IMR-90 (cell line): Measurements from ENCODE around the gene PDZRN3.

ENCODE experiments used
- CEBPB ChIP-seq: IDR thresholded peaks from 2 replicates; pipeline ENCODE4 v1.6.1; 2012; ENCODE audit warnings: low read depth, low read length, improper control_type of control experiment
- FOS ChIP-seq: fragments of 150-350 bp; IDR thresholded peaks from 2 replicates; pipeline ENCODE4 v1.6.1; 2016; ENCODE audit warnings: low read depth, low read length
- MAZ ChIP-seq: IDR thresholded peaks from 2 replicates; pipeline ENCODE4 v1.6.1; 2012; ENCODE audit warnings: low read depth, mild to moderate bottlenecking, low read length, improper control_type of control experiment, moderate library complexity, borderline replicate concordance
- MXI1 ChIP-seq: IDR thresholded peaks from 2 replicates; pipeline ENCODE4 v1.6.1; 2012; ENCODE audit warnings: low read depth, mild to moderate bottlenecking, low read length, moderate library complexity, borderline replicate concordance
- NFE2L2 ChIP-seq: fragments of 150-350 bp; IDR thresholded peaks from 2 replicates; pipeline ENCODE4 v1.6.1; 2016; ENCODE audit warnings: low read depth, mild to moderate bottlenecking, low read length
- POLR2A ChIP-seq: IDR thresholded peaks from 2 replicates; pipeline ENCODE4 v1.6.1; 2012; ENCODE audit warnings: mild to moderate bottlenecking, low read depth, low read length
- RAD21 ChIP-seq: IDR thresholded peaks from 2 replicates; pipeline ENCODE4 v1.6.1; 2012; ENCODE audit warnings: low read length, improper control_type of control experiment
- RCOR1 ChIP-seq: IDR thresholded peaks from 2 replicates; pipeline ENCODE4 v1.6.1; 2012; ENCODE audit warnings: mild to moderate bottlenecking, low read length, improper control_type of control experiment; ENCODE audit not compliant: insufficient replicate concordance
- RFX5 ChIP-seq: IDR thresholded peaks from 2 replicates; pipeline ENCODE4 v1.8.0; 2012; ENCODE audit warnings: low read depth, mild to moderate bottlenecking, low read length, moderate library complexity
- SMC3 ChIP-seq: fragments of 150-350 bp; IDR thresholded peaks from 2 replicates; pipeline ENCODE4 v1.6.1; 2016; ENCODE audit warnings: low read depth, mild to moderate bottlenecking, antibody characterized with exemption, low read length, moderate library complexity
- TF ChIP-seq, protein P1 (sequence below): conservative IDR thresholded peaks from 2 replicates; pipeline ENCODE4 v1.5.1; 2012; ENCODE audit warnings: mild to moderate bottlenecking, low read depth, low read length, improper control_type of control experiment
- TF ChIP-seq, protein P2 (sequence below): fragments of 150-350 bp; IDR thresholded peaks from 2 replicates; pipeline ENCODE4 v1.6.1; 2017; ENCODE audit warnings: mild to moderate bottlenecking, antibody characterized with exemption, low read length, low read depth
- TF ChIP-seq, protein P3 (sequence below): fragments of 150-350 bp; IDR thresholded peaks from 2 replicates; pipeline ENCODE4 v1.6.1; 2016; ENCODE audit warnings: low read depth, mild to moderate bottlenecking, low read length, moderate library complexity, borderline replicate concordance

DNA sequence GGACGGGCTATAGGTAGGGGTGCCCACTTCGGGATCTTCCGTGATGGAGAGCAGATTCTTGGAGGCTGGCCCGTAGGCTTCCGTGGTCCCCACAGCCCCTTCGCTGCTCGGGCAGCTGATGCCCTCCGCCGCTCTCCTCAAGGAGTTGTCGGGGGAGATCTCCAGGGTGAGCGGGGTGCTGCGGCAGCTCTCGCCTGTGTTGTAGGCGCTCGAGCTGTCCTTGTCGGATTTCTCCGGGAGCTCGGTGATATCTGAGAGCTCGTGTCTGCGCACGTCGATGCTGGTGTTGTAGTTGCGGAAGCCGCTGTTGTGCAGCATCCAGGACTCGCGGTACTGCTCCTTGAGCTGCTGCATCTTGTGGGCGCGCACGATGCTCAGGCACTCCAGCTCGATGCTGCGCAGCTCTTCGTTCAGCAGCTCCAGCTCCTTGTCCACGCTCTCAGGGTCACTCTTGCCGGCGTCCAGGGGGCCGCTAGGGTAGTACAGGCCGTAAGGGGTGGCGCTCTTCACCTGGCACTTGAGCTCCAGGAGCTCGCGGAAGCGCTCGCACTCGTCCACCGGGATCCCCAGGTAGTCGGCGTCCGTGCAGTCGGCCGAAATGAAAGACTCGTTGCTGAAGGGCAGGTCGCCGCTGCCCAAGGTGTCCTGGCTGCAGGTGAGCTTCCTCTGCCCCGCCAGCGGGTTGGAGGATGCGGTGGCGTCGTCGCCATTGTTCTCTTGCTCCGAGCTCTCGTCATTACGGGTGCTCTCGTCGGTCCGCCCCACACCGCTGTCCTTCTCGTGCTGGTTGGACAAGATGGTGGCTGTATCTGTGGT is 240.4 kb downstream of the PDZRN3 start:
- no peak for TF ChIP-seq FOS
- TF ChIP-seq, protein P1, sequence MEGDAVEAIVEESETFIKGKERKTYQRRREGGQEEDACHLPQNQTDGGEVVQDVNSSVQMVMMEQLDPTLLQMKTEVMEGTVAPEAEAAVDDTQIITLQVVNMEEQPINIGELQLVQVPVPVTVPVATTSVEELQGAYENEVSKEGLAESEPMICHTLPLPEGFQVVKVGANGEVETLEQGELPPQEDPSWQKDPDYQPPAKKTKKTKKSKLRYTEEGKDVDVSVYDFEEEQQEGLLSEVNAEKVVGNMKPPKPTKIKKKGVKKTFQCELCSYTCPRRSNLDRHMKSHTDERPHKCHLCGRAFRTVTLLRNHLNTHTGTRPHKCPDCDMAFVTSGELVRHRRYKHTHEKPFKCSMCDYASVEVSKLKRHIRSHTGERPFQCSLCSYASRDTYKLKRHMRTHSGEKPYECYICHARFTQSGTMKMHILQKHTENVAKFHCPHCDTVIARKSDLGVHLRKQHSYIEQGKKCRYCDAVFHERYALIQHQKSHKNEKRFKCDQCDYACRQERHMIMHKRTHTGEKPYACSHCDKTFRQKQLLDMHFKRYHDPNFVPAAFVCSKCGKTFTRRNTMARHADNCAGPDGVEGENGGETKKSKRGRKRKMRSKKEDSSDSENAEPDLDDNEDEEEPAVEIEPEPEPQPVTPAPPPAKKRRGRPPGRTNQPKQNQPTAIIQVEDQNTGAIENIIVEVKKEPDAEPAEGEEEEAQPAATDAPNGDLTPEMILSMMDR = no peak
- TF ChIP-seq, protein P2, sequence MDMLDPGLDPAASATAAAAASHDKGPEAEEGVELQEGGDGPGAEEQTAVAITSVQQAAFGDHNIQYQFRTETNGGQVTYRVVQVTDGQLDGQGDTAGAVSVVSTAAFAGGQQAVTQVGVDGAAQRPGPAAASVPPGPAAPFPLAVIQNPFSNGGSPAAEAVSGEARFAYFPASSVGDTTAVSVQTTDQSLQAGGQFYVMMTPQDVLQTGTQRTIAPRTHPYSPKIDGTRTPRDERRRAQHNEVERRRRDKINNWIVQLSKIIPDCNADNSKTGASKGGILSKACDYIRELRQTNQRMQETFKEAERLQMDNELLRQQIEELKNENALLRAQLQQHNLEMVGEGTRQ = no peak
- TF ChIP-seq SMC3 = no peak
- TF ChIP-seq POLR2A = no peak
- TF ChIP-seq, protein P3, sequence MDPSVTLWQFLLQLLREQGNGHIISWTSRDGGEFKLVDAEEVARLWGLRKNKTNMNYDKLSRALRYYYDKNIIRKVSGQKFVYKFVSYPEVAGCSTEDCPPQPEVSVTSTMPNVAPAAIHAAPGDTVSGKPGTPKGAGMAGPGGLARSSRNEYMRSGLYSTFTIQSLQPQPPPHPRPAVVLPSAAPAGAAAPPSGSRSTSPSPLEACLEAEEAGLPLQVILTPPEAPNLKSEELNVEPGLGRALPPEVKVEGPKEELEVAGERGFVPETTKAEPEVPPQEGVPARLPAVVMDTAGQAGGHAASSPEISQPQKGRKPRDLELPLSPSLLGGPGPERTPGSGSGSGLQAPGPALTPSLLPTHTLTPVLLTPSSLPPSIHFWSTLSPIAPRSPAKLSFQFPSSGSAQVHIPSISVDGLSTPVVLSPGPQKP = no peak
- no peak for TF ChIP-seq RFX5
- TF ChIP-seq RCOR1 = no peak
- no peak for TF ChIP-seq CEBPB
- TF ChIP-seq MXI1 = no peak
- TF ChIP-seq MAZ = no peak
- no peak for TF ChIP-seq NFE2L2
- TF ChIP-seq RAD21 = no peak
